ENCODE results near the gene EML4.
"Not testable (repeated sequence)": the region's sequence is repeated elsewhere in the genome, so short reads cannot be mapped to it uniquely, and the experiment has no call there.

Gene EML4

GRCh38 chr2:42331569-42332284, 162.6 kb downstream of the EML4 start:
- DNase-seq (ENCODE audit: low read depth), result no peak
- no peak overlapping the region for H3K4me3 ChIP-seq (ENCODE audit: low read depth, low read length)
- TF ChIP-seq CTCF (IDR thresholded peaks at IDR 0.05; ENCODE audit: control insufficient read depth, extremely low read depth, insufficient read depth), result no peak

- H3K4me3 ChIP-seq (ENCODE audit: low read depth, low read length), result no peak overlapping the region
- TF ChIP-seq CTCF (IDR thresholded peaks at IDR 0.05; ENCODE audit: control insufficient read depth, extremely low read depth, insufficient read depth), result no peak
- DNase-seq (ENCODE audit: low read depth), result no peak
These were observed 163.4 kb downstream of the EML4 start for GRCh38 chr2:42332575-42332974.

GRCh38 chr2:42333579-42333978, 164.4 kb downstream of the EML4 start:
- no peak for DNase-seq (ENCODE audit: low read depth)
- no peak for TF ChIP-seq CTCF (IDR thresholded peaks at IDR 0.05; ENCODE audit: control insufficient read depth, extremely low read depth, insufficient read depth)
- no peak overlapping the region for H3K4me3 ChIP-seq (ENCODE audit: low read depth, low read length)

DNA sequence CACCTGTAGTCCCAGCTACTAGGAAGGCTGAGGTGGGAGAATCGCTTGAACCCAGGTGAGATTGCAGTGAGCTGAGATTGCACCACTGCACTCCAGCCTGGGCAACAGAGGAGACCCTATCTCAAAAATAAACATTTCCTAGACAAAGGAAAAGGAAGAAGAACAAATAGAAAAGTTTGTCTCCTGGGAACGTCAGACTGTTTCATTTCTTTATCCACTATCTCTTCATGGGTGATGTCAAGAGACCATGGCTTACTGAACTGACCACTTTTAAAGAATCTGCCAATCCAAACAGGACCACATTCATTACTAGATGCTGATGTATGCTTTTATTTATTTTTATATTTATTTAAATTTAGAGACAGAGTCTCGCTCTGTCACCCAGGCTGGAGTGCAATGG, 165.1 kb downstream of the EML4 start:
- TF ChIP-seq CTCF (IDR thresholded peaks at IDR 0.05; ENCODE audit: control insufficient read depth, extremely low read depth, insufficient read depth), result no peak
- H3K4me3 ChIP-seq (ENCODE audit: low read depth, low read length), result no peak overlapping the region
- DNase-seq (ENCODE audit: low read depth), result no peak

DNA sequence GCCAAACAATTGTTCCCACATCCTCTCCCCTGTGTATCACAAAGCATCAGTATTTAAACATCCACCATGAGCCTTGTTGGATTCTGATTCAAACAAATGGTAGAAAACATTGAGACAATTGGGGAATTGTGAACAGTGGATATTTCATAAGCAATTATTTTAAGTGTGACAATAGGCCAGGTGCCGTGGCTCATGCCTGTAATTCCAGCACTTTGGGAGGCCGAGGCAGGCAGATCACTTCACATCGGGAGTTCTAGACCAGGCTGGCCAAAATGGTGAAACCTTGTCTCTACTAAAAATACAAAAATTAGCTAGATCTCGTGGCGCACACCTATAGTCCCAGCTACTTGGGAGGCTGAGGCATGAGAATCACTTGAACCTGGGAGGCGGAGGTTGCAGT, 165.7 kb downstream of the EML4 start:
- not testable (repeated sequence) for DNase-seq (ENCODE audit: low read depth)

GRCh38 chr2:42335514-42336104, 166.5 kb downstream of the EML4 start:
- no peak for DNase-seq (ENCODE audit: low read depth)
- H3K4me3 ChIP-seq (ENCODE audit: low read depth, low read length), result no peak overlapping the region
- no peak for TF ChIP-seq CTCF (IDR thresholded peaks at IDR 0.05; ENCODE audit: control insufficient read depth, extremely low read depth, insufficient read depth)

More for the DNA sequence above, 165.7 kb downstream of the EML4 start:
- H3K4me3 ChIP-seq (ENCODE audit: low read depth, low read length), result not testable (repeated sequence)

DNA sequence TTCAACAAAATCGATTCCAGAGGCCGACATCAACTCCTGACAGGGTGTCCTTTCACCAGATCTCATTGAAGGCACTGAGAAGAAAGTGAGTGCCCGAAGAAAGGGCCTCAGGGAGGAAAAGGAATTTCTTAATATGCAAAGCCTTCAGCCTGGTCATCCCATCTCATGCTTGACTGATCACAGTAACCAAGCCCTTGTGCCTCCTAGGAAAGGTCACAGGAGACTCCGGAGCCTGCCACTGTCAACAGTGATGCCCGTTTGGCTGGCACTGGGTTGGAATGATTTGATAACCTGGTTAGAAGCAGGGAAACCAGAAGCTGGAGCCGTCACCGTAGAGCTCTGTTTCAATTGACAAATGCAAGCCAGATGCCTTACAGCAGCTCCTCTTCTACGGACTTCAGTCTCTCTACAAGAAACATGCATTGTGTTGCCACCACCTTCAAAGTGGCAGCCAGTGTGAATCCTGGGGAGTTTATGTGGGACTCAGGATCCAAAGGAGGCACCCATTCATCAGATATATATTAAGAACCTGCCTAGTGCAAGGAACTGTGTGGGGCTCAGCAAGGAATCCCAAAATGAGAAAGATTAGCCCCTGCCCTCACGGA, 167.3 kb downstream of the EML4 start:
- TF ChIP-seq CTCF (IDR thresholded peaks at IDR 0.05; ENCODE audit: control insufficient read depth, extremely low read depth, insufficient read depth), result no peak
- no peak overlapping the region for H3K4me3 ChIP-seq (ENCODE audit: low read depth, low read length)
- DNase-seq (ENCODE audit: low read depth), result no peak
